ENCODE data around the gene LGR5.

GRCh38 chr12:71578694-71579258 lies 139.2 kb downstream of the LGR5 start:
- TF ChIP-seq CTCF (IDR thresholded peaks at IDR 0.05) (no peak), POLR2A (IDR thresholded peaks at IDR 0.05) (no peak)

All from uterus (tissue), 2 donors.